SK-N-SH (cell line): ENCODE results near the gene LIPG. TPM values are rescaled to one million over a fixed set of nuclear protein-coding genes. Genes with fewer than 3 reads are reported as not detected.

Source experiments
- CTCF ChIA-PET: fragments of 300-600, 350-600 bp; formaldehyde crosslinking; extraction: SDS; loops from one replicate; lab custom pipeline; 2021; lab: Yijun Ruan, JAX
- POLR2A ChIA-PET: fragments of 350-600 bp; sonication (Branson Sonifier 250); formaldehyde crosslinking; extraction: SDS; loops from one replicate; lab custom pipeline; 2020; ENCODE audit warnings: antibody characterized with exemption, inconsistent platforms; lab: Yijun Ruan, JAX
- DNase-seq: peaks from one replicate; pipeline ENCODE4 v3.0.0; 2012
- H2AFZ ChIP-seq: fragments of 200-600 bp; sonication (generic); 2 replicates; pipeline ENCODE4 v1.8.1; 2016; ENCODE audit warnings: antibody characterized with exemption, mild to moderate bottlenecking, low read depth
- H3F3A ChIP-seq: fragments of 200-600 bp; sonication (generic); replicated peaks from 2 replicates; pipeline ENCODE3; 2016; ENCODE audit warnings: antibody characterized with exemption, mild to moderate bottlenecking; ENCODE audit not compliant: insufficient read depth
- H3K27ac ChIP-seq, 2 experiments: fragments of 200-500 bp in 1 of 2; fragments of 200-600 bp in 1 of 2; sonication (Bioruptor generic) in 1 of 2; sonication (generic), shearing (Covaris generic) in 1 of 2; 2 replicates each; pipeline versions ENCODE4 v1.5.1 to v1.6.1; 2014 to 2016; ENCODE audit warnings: low read depth in 2 of 2, inconsistent platforms in 1 of 2, low read length in 1 of 2, mild to moderate bottlenecking in 1 of 2, mixed read lengths in 1 of 2
- H3K27me3 ChIP-seq: fragments of 200-600 bp; sonication (generic), shearing (Covaris generic); 2 replicates; pipeline ENCODE4 v1.6.1; 2016; ENCODE audit warnings: mixed run types; ENCODE audit not compliant: insufficient read depth
- H3K36me3 ChIP-seq, 2 experiments: fragments of 200-500 bp in 1 of 2; fragments of 200-600 bp in 1 of 2; sonication (Bioruptor generic) in 1 of 2; sonication (generic) in 1 of 2; replicated peaks in 1 of 2; 2 replicates each; pipeline versions ENCODE3 to v1.5.1; 2014 to 2016; ENCODE audit warnings: low read length in 1 of 2, mild to moderate bottlenecking in 1 of 2; ENCODE audit not compliant: insufficient read depth in 2 of 2, control insufficient read depth in 1 of 2
- H3K4me1 ChIP-seq, 2 experiments: fragments of 200-500 bp in 1 of 2; fragments of 200-600 bp in 1 of 2; sonication (Bioruptor generic) in 1 of 2; sonication (generic), shearing (Covaris generic) in 1 of 2; 2 replicates each; pipeline versions ENCODE4 v1.5.1 to v1.6.1; 2014 to 2016; ENCODE audit warnings: low read depth in 1 of 2, low read length in 1 of 2, mixed run types in 1 of 2; ENCODE audit not compliant: insufficient read depth in 2 of 2, control insufficient read depth in 1 of 2
- H3K4me2 ChIP-seq: fragments of 200-600 bp; sonication (generic), shearing (Covaris generic); 2 replicates; pipeline ENCODE4 v1.6.1; 2017; ENCODE audit warnings: mixed run types
- H3K4me3 ChIP-seq, 2 experiments: fragments of 200-500 bp in 1 of 2; fragments of 200-600 bp in 1 of 2; sonication (Bioruptor generic) in 1 of 2; sonication (generic), shearing (Covaris generic) in 1 of 2; 2 replicates each; pipeline versions ENCODE4 v1.5.1 to v1.8.1; 2014 to 2016; ENCODE audit warnings: low read depth in 2 of 2, inconsistent platforms in 1 of 2, low read length in 1 of 2, mild to moderate bottlenecking in 1 of 2, mixed read lengths in 1 of 2, moderate library complexity in 1 of 2
- H3K79me2 ChIP-seq: fragments of 200-600 bp; sonication (generic); 2 replicates; pipeline ENCODE4 v1.8.1; 2017; ENCODE audit warnings: mild to moderate bottlenecking; ENCODE audit not compliant: insufficient read depth
- H3K9ac ChIP-seq: fragments of 200-600 bp; sonication (generic); 2 replicates; pipeline ENCODE4 v1.6.1; 2017; ENCODE audit warnings: mixed run types
- H3K9me2 ChIP-seq: fragments of 200-600 bp; sonication (generic); 2 replicates; pipeline ENCODE4 v1.6.1; 2017; ENCODE audit warnings: mixed run types
- H3K9me3 ChIP-seq: fragments of 200-600 bp; sonication (generic); 2 replicates; pipeline ENCODE4 v1.6.1; 2017; ENCODE audit warnings: mixed run types, mild to moderate bottlenecking, moderate library complexity
- H4K20me1 ChIP-seq: fragments of 200-600 bp; sonication (generic); 2 replicates; pipeline ENCODE4 v1.6.1; 2017; ENCODE audit warnings: mild to moderate bottlenecking, mixed run types; ENCODE audit not compliant: insufficient read depth
- CHD2 ChIP-seq: fragments of 150-350 bp; IDR thresholded peaks from 2 replicates; pipeline ENCODE4 v1.6.1; 2018; ENCODE audit warnings: low read length; ENCODE audit not compliant: partially characterized antibody
- EP300 ChIP-seq, 2 experiments: IDR thresholded peaks; 2 replicates each; pipeline versions ENCODE4 v1.4.0 to v1.6.1; 2012; ENCODE audit warnings: borderline replicate concordance in 1 of 2, low read depth in 1 of 2, low read length in 1 of 2
- EZH2phosphoT487 ChIP-seq: fragments of 200-600 bp; sonication (generic); IDR thresholded peaks from 2 replicates; pipeline ENCODE4 v1.6.1; 2017; ENCODE audit warnings: low read depth, mixed run types, mild to moderate bottlenecking, antibody characterized with exemption, moderate library complexity, borderline replicate concordance
- FOSL2 ChIP-seq: IDR thresholded peaks from 2 replicates; pipeline ENCODE4 v1.4.0; 2012; ENCODE audit warnings: low read depth, mild to moderate bottlenecking, moderate library complexity, borderline replicate concordance
- GABPA ChIP-seq: IDR thresholded peaks from 2 replicates; pipeline ENCODE4 v1.4.0; 2012; ENCODE audit warnings: low read depth, mild to moderate bottlenecking
- GATA2 ChIP-seq: sonication (generic); formaldehyde crosslinking; IDR thresholded peaks from 2 replicates; pipeline ENCODE4 v1.5.0; 2020; ENCODE audit warnings: mild to moderate bottlenecking, missing genetic modification reagents
- JUND ChIP-seq: IDR thresholded peaks from 2 replicates; pipeline ENCODE4 v1.4.0; 2012
- MEF2A ChIP-seq: IDR thresholded peaks from 2 replicates; pipeline ENCODE4 v1.4.0; 2012; ENCODE audit warnings: low read depth, borderline replicate concordance
- NFIC ChIP-seq: IDR thresholded peaks from 2 replicates; pipeline ENCODE4 v1.4.0; 2012; ENCODE audit warnings: borderline replicate concordance
- POLR2AphosphoS5 ChIP-seq: IDR thresholded peaks from 2 replicates; pipeline ENCODE4 v1.6.1; 2012; ENCODE audit warnings: low read depth, low read length
- RXRA ChIP-seq: IDR thresholded peaks from 2 replicates; pipeline ENCODE4 v1.4.0; 2012; ENCODE audit warnings: low read depth, mild to moderate bottlenecking, borderline replicate concordance
- SIN3A ChIP-seq: IDR thresholded peaks from 2 replicates; pipeline ENCODE4 v1.6.1; 2012; ENCODE audit warnings: low read depth, mild to moderate bottlenecking, low read length, moderate library complexity, borderline replicate concordance
- SMC3 ChIP-seq: IDR thresholded peaks from 2 replicates; pipeline ENCODE4 v1.6.1; 2012; ENCODE audit warnings: low read depth, low read length, improper control_type of control experiment
- TAF1 ChIP-seq: IDR thresholded peaks from 2 replicates; pipeline ENCODE4 v1.6.1; 2012; ENCODE audit warnings: low read depth, mild to moderate bottlenecking, low read length, moderate library complexity, borderline replicate concordance
- TCF12 ChIP-seq: IDR thresholded peaks from 2 replicates; pipeline ENCODE4 v1.4.0; 2012
- TEAD4 ChIP-seq: IDR thresholded peaks from 2 replicates; pipeline ENCODE4 v1.4.0; 2012; ENCODE audit warnings: mild to moderate bottlenecking, borderline replicate concordance; ENCODE audit not compliant: insufficient read depth
- YY1 ChIP-seq: IDR thresholded peaks from 2 replicates; pipeline ENCODE4 v1.4.0; 2012; ENCODE audit warnings: low read depth, mild to moderate bottlenecking
- WGBS: methylation state at CpG from one replicate; pipeline ENCODE4 v1.1.6; 2017; ENCODE audit warnings: low lambda C conversion rate; 5-methylcytosine and 5-hydroxymethylcytosine counted together
- polyA plus RNA-seq, 3 experiments: library from polyadenylated mRNA; depleted of rRNA; stranded (reverse); fragments of >200 nt; gene quantifications; 2 replicates each; pipeline ENCODE4 v1.2.3, GENCODE V29; 2012
- TF ChIP-seq, protein P1 (sequence below): IDR thresholded peaks from 2 replicates; pipeline ENCODE4 v1.4.0; 2012; ENCODE audit warnings: low read depth, borderline replicate concordance
- TF ChIP-seq, protein P2 (sequence below): IDR thresholded peaks from 2 replicates; pipeline ENCODE4; 2012

The LIPG gene
- polyA plus RNA-seq, 1 of the 3 experiments (the other 2 are of a cell fraction), result 3.2 TPM

DNA sequence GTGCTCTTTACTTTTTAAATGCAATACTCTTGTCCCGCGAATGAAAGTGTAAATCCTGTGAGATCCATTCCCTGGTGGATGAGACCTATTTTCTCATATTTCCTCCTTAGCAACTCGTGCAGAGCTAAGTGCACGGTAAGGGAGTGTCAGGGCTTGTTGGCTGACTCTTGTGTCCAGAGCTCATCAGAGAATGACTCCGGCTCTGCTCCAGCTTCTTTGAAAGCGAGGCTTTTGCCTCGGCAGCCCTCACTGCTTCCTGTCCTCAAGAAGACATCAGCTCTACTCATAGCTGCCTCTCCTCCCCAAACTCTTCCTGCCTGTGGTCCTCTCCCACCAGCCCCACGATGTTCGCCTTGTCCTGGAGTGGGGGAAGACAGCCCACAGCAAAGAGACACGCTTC, 70.7 kb downstream of the LIPG start:
- WGBS, result 74% methylated on average over 10 of the region's 10 CpGs
- Histone ChIP-seq H4K20me1 (no peaks in the 10 kb centered on the region), H3K79me2 (no peaks in the 10 kb centered on the region), H3K27ac (no peak overlapping the region), H2AFZ (no peak overlapping the region), H3K4me1 (no peaks in the 10 kb centered on the region; a peak in 2 of 4 replicates), H3F3A (no peaks in the 10 kb centered on the region), H3K27me3 (no peaks in the 10 kb centered on the region), H3K4me3 (no peak overlapping the region), H3K4me2 (no peak overlapping the region), H3K36me3 (no peaks in the 10 kb centered on the region), H3K9me2 (no peaks in the 10 kb centered on the region), H3K9me3 (no peaks in the 10 kb centered on the region), H3K9ac (no peak overlapping the region)
- POLR2A ChIA-PET, result no interaction called here
- no peak for DNase-seq
- no peak for TF ChIP-seq GATA2 (CRISPR knock-in tag)
- TF ChIP-seq EZH2phosphoT487, result no peak
- TF ChIP-seq EP300 (IDR thresholded peaks at IDR 0.05; ENCODE audit: borderline replicate concordance in 1 of 2, low read depth in 1 of 2, low read length in 1 of 2), result no peak
- no peak for TF ChIP-seq YY1
- TF ChIP-seq POLR2AphosphoS5, result no peak
- CTCF ChIA-PET, result interaction anchor here (0.8 to 1.3 kb wide), 2 partner anchors 10 to 43 kb away, joined by 3 to 4 read pairs; no protein-coding TSS in a partner anchor

DNA sequence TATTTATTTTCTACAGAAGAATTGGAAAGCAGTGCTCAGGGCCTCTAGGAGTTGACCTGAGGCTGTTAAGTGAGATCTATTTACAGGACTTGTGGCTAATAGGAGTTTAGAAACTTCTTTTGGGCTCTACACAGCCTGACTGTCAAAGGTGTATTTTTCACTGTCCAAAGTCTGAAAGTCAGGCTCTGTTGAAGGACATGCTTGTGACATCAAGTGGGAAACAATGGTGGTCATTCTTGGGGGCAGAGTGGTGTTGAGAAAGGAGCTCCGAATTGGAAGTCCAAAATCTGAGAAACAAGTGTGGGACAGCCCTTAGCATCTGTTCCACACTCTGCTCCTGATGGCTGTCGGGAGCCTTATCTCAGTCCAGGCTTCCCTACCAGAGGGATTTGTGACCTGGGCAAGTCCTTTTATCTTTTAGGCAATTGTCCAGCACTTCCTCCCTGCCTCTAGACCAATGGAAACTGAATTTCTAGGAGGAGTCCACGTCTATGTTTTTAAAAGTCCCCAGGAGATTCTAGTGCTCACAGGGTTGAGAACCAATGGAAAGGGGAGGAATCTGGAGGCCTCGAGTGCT, 76.4 kb downstream of the LIPG start:
- no peaks in the 10 kb centered on the region for H3K27me3 ChIP-seq
- H3K36me3 ChIP-seq, result no peaks in the 10 kb centered on the region
- no peak overlapping the region for H3K4me3 ChIP-seq
- TF ChIP-seq RXRA, result no peak
- TF ChIP-seq YY1, result no peak
- H3K9me2 ChIP-seq, result no peaks in the 10 kb centered on the region
- no peaks in the 10 kb centered on the region for H4K20me1 ChIP-seq
- no peak overlapping the region for H3K4me2 ChIP-seq
- CTCF ChIA-PET, result no interaction called here
- H3F3A ChIP-seq, result no peaks in the 10 kb centered on the region
- no peak overlapping the region for H3K9ac ChIP-seq
- DNase-seq, result peak; percentile 48
- no peak overlapping the region for H2AFZ ChIP-seq
- no peak overlapping the region for H3K27ac ChIP-seq
- no peaks in the 10 kb centered on the region; a peak in 1 of 4 replicates for H3K4me1 ChIP-seq
- WGBS, result 29% methylated on average over 4 of the region's 4 CpGs
- H3K9me3 ChIP-seq, result no peaks in the 10 kb centered on the region
- POLR2A ChIA-PET, result no interaction called here
- H3K79me2 ChIP-seq, result no peaks in the 10 kb centered on the region

DNA sequence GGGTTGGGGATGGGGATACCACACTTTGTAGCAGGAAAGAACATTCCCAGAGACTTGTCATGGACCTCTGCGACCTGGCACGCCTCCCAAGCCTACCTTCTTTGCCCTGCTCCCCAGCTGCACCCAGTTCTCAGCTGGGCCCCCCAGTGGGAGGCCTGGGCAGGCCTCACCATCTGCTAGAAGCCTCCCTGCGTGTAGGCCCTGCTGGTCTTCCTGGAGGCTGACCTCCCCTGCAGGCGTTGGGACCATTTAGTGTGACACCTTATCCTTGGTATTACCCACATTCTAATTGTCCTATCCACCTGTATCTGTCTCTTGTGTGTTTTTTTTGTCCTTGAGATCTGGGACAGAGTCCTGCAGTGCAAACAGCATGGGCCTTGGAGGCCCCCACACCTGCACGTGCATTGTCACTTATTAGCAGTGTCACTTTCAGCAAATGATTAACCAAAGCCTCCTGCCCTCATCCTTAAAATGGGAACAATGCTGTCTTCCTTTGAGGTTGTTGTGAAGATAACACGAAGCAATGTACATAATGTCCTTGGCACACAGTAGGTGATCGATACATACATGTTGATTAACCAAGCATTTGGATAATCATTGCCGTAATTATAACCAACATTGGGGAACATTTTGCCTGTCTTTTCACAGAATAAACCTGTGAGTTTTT, 77.2 kb downstream of the LIPG start:
- TF ChIP-seq GATA2 (CRISPR knock-in tag) (no peak), RXRA (no peak), MEF2A (no peak), SMC3 (no peak), GABPA (no peak), JUND (no peak), TAF1 (no peak), CHD2 (no peak), FOSL2 (no peak), TEAD4 (no peak), NFIC (no peak), SIN3A (no peak), TCF12 (no peak)
- TF ChIP-seq, protein P1, sequence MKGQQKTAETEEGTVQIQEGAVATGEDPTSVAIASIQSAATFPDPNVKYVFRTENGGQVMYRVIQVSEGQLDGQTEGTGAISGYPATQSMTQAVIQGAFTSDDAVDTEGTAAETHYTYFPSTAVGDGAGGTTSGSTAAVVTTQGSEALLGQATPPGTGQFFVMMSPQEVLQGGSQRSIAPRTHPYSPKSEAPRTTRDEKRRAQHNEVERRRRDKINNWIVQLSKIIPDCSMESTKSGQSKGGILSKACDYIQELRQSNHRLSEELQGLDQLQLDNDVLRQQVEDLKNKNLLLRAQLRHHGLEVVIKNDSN, result no peak
- TF ChIP-seq, protein P2, sequence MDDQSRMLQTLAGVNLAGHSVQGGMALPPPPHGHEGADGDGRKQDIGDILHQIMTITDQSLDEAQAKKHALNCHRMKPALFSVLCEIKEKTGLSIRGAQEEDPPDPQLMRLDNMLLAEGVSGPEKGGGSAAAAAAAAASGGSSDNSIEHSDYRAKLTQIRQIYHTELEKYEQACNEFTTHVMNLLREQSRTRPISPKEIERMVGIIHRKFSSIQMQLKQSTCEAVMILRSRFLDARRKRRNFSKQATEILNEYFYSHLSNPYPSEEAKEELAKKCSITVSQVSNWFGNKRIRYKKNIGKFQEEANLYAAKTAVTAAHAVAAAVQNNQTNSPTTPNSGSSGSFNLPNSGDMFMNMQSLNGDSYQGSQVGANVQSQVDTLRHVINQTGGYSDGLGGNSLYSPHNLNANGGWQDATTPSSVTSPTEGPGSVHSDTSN, result no peak
- Histone ChIP-seq H3K27ac (no peak overlapping the region), H3K4me2 (no peak overlapping the region), H3K9ac (no peak overlapping the region), H3F3A (no peaks in the 10 kb centered on the region), H3K27me3 (no peaks in the 10 kb centered on the region), H3K79me2 (no peaks in the 10 kb centered on the region), H3K36me3 (no peaks in the 10 kb centered on the region), H3K9me2 (no peaks in the 10 kb centered on the region), H3K9me3 (no peaks in the 10 kb centered on the region), H3K4me1 (no peaks in the 10 kb centered on the region; a peak in 1 of 4 replicates), H3K4me3 (no peak overlapping the region), H4K20me1 (no peaks in the 10 kb centered on the region), H2AFZ (no peak overlapping the region)
- POLR2A ChIA-PET, result no interaction called here
- WGBS, result 75% methylated on average over 6 of the region's 8 CpGs
- DNase-seq, result no peak
- CTCF ChIA-PET, result no interaction called here
